Measurements from ENCODE around the gene GBX1.

GBX1 gene

GRCh38 chr7:151113344-151114150, 53.9 kb downstream of the GBX1 start:
- H3F3A ChIP-seq (ENCODE audit: low read depth), result no peaks in the 10 kb centered on the region
- H3K4me1 ChIP-seq (ENCODE audit: insufficient read depth, low read length, poor library complexity, severe bottlenecking), result no peaks in the 10 kb centered on the region
- H3K36me3 ChIP-seq (ENCODE audit: insufficient read depth, low read length), result peaks cover 6% of the 10 kb centered on the region; the same call in 1 of the 2 replicates
- TF ChIP-seq EZH2phosphoT487 (IDR thresholded peaks at IDR 0.05; ENCODE audit: borderline replicate concordance), result no peak
- TF ChIP-seq, protein P1, sequence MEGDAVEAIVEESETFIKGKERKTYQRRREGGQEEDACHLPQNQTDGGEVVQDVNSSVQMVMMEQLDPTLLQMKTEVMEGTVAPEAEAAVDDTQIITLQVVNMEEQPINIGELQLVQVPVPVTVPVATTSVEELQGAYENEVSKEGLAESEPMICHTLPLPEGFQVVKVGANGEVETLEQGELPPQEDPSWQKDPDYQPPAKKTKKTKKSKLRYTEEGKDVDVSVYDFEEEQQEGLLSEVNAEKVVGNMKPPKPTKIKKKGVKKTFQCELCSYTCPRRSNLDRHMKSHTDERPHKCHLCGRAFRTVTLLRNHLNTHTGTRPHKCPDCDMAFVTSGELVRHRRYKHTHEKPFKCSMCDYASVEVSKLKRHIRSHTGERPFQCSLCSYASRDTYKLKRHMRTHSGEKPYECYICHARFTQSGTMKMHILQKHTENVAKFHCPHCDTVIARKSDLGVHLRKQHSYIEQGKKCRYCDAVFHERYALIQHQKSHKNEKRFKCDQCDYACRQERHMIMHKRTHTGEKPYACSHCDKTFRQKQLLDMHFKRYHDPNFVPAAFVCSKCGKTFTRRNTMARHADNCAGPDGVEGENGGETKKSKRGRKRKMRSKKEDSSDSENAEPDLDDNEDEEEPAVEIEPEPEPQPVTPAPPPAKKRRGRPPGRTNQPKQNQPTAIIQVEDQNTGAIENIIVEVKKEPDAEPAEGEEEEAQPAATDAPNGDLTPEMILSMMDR (conservative IDR thresholded peaks at IDR 0.05; ENCODE audit: low read length), result no peak
- no peak overlapping the region for H3K9ac ChIP-seq (ENCODE audit: low read depth, low read length, poor library complexity, severe bottlenecking)
- H2AFZ ChIP-seq (ENCODE audit: low read length), result no peak overlapping the region
- no peak overlapping the region for H3K4me3 ChIP-seq (ENCODE audit: low read length, poor library complexity, severe bottlenecking)
- H3K27me3 ChIP-seq (ENCODE audit: insufficient read depth, low read length, poor library complexity, severe bottlenecking), result no peaks in the 10 kb centered on the region
- H3K79me2 ChIP-seq (ENCODE audit: insufficient read depth, low read length), result peaks cover 13% of the 10 kb centered on the region; the same call in 1 of the 2 replicates
- H3K4me2 ChIP-seq (ENCODE audit: low read depth, low read length, poor library complexity, severe bottlenecking), result no peak overlapping the region
- H3K9me2 ChIP-seq (replicated peaks; ENCODE audit: low read depth, low read length), result no peaks in the 10 kb centered on the region
- no peaks in the 10 kb centered on the region for H3K9me3 ChIP-seq (ENCODE audit: insufficient read depth, low read depth, low read length)
- H4K20me1 ChIP-seq (ENCODE audit: insufficient read depth, low read length, poor library complexity, severe bottlenecking), result peaks cover 12% of the 10 kb centered on the region

GRCh38 chr7:151110941-151111645, 56.4 kb downstream of the GBX1 start:
- Histone ChIP-seq H3K4me1 (ENCODE audit: insufficient read depth, low read length, poor library complexity, severe bottlenecking) (no peaks in the 10 kb centered on the region), H2AFZ (ENCODE audit: low read length) (no peak overlapping the region), H3K4me3 (ENCODE audit: low read length, poor library complexity, severe bottlenecking) (no peak overlapping the region), H3K36me3 (ENCODE audit: insufficient read depth, low read length) (no peaks in the 10 kb centered on the region), H3K9me2 (replicated peaks; ENCODE audit: low read depth, low read length) (no peaks in the 10 kb centered on the region), H3K27me3 (ENCODE audit: insufficient read depth, low read length, poor library complexity, severe bottlenecking) (no peaks in the 10 kb centered on the region), H3K79me2 (ENCODE audit: insufficient read depth, low read length) (peaks cover 10% of the 10 kb centered on the region; the same call in 1 of the 2 replicates), H3K9me3 (ENCODE audit: insufficient read depth, low read depth, low read length) (no peaks in the 10 kb centered on the region), H3K9ac (ENCODE audit: low read depth, low read length, poor library complexity, severe bottlenecking) (no peak overlapping the region), H3F3A (ENCODE audit: low read depth) (no peaks in the 10 kb centered on the region), H3K4me2 (ENCODE audit: low read depth, low read length, poor library complexity, severe bottlenecking) (no peak overlapping the region), H4K20me1 (ENCODE audit: insufficient read depth, low read length, poor library complexity, severe bottlenecking) (peaks cover 12% of the 10 kb centered on the region)
- TF ChIP-seq EZH2phosphoT487 (IDR thresholded peaks at IDR 0.05; ENCODE audit: borderline replicate concordance), result no peak
- TF ChIP-seq, protein P1 (conservative IDR thresholded peaks at IDR 0.05; ENCODE audit: low read length), result peak; percentile 77

- Histone ChIP-seq H2AFZ (ENCODE audit: low read length) (no peak overlapping the region), H3K9me3 (ENCODE audit: insufficient read depth, low read depth, low read length) (no peaks in the 10 kb centered on the region), H3K9ac (ENCODE audit: low read depth, low read length, poor library complexity, severe bottlenecking) (no peak overlapping the region), H4K20me1 (ENCODE audit: insufficient read depth, low read length, poor library complexity, severe bottlenecking) (peaks cover 12% of the 10 kb centered on the region), H3K4me1 (ENCODE audit: insufficient read depth, low read length, poor library complexity, severe bottlenecking) (no peaks in the 10 kb centered on the region), H3K9me2 (replicated peaks; ENCODE audit: low read depth, low read length) (no peaks in the 10 kb centered on the region), H3K79me2 (ENCODE audit: insufficient read depth, low read length) (peaks cover 8% of the 10 kb centered on the region; the same call in 1 of the 2 replicates), H3K4me2 (ENCODE audit: low read depth, low read length, poor library complexity, severe bottlenecking) (no peak overlapping the region), H3K4me3 (ENCODE audit: low read length, poor library complexity, severe bottlenecking) (no peak overlapping the region), H3K36me3 (ENCODE audit: insufficient read depth, low read length) (no peaks in the 10 kb centered on the region), H3F3A (ENCODE audit: low read depth) (no peaks in the 10 kb centered on the region), H3K27me3 (ENCODE audit: insufficient read depth, low read length, poor library complexity, severe bottlenecking) (no peaks in the 10 kb centered on the region)
- TF ChIP-seq, protein P1 (conservative IDR thresholded peaks at IDR 0.05; ENCODE audit: low read length), result no peak
- TF ChIP-seq EZH2phosphoT487 (IDR thresholded peaks at IDR 0.05; ENCODE audit: borderline replicate concordance), result no peak
These were observed 57.1 kb downstream of the GBX1 start for GRCh38 chr7:151110236-151110940.

Data from Loucy (cell line).